ENCODE measurements around the gene FNTB.

GRCh38 chr14:64950889-64951288, 35.8 kb upstream of the FNTB start:
- TF ChIP-seq, protein P1, sequence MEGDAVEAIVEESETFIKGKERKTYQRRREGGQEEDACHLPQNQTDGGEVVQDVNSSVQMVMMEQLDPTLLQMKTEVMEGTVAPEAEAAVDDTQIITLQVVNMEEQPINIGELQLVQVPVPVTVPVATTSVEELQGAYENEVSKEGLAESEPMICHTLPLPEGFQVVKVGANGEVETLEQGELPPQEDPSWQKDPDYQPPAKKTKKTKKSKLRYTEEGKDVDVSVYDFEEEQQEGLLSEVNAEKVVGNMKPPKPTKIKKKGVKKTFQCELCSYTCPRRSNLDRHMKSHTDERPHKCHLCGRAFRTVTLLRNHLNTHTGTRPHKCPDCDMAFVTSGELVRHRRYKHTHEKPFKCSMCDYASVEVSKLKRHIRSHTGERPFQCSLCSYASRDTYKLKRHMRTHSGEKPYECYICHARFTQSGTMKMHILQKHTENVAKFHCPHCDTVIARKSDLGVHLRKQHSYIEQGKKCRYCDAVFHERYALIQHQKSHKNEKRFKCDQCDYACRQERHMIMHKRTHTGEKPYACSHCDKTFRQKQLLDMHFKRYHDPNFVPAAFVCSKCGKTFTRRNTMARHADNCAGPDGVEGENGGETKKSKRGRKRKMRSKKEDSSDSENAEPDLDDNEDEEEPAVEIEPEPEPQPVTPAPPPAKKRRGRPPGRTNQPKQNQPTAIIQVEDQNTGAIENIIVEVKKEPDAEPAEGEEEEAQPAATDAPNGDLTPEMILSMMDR (IDR thresholded peaks at IDR 0.05; ENCODE audit: poor library complexity) = no peak
- no peak for TF ChIP-seq EZH2 (IDR thresholded peaks at IDR 0.05; ENCODE audit: borderline replicate concordance)

Data from hepatocyte (in vitro differentiated cells).